GM19193 (cell line): ENCODE results near the gene LRIG3.

ENCODE experiments used
- POLR2A ChIP-seq: IDR thresholded peaks from 4 replicates; pipeline ENCODE4 v1.6.1; 2011; ENCODE audit not compliant: insufficient read depth, insufficient read length; ENCODE audit errors: extremely low read depth

LRIG3 gene

DNA sequence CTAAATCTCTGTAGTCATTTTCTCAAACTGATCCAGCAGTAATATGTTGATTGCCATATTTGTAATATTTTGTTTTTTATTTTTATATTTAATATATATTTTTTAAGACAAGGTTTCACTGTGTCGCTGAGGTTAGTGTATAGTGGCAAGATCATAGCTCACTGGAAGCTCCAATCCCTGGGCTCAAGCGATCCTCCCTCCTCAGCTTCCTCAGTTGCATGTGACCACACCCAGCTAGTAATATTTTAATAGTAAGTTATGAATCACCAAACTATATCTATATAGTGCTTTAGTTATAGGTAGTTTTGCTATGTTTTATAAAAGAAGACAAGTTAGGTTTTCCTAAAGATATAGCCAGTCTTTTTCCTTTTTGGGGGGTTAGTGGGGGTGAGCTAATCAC is 22.0 kb upstream of the LRIG3 start:
- no peak for TF ChIP-seq POLR2A

DNA sequence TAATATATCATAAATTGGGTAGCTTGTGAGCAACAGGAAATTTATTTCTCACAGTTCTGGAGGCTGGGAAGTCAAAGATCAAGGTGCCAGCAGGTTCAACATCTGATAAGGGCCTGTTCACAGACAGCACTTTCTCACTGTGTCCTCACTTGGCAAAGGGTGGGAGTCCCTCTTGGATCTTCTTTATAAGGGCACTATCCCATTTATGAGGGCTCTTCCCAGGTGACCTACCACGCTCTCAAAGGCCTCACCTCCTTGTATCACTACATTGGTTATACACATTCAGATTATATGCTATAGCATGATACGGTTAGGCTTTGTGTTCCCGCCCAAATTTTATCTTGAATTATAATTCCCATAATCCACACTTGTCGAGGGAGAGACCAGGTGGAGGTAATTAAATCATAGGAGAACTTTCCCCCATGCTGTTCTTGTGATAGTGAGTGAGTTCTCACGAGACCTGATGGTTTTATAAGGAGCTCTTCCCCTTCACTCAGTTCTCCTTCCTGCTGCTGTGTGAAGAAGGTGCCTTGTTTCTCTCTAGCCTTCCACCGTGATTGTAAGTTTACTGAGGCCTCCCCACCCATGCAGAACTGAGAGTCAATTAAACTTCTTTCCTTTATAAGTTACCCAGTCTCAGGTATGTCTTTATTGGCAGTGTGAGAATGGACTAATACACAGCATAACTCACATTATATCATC is 19.2 kb upstream of the LRIG3 start:
- no peak for TF ChIP-seq POLR2A

DNA sequence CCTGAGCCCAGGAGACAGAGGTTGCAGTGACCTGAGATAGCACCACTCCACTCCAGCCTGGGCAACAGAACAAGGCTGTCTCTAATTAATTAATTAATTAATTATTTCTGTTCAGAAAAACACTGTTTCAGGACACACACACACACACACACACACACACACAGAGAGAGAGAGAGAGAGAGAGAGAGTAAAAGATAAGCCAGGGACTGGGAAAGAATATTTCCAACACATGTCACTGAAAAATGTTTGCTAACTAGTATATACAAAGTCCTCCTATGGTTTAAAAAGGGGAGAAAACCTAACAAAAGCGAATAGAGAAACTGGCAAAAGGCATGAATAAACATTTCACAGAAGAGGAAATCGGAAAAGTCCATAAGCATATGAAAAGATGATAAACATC is 18.1 kb upstream of the LRIG3 start:
- TF ChIP-seq POLR2A = no peak

DNA sequence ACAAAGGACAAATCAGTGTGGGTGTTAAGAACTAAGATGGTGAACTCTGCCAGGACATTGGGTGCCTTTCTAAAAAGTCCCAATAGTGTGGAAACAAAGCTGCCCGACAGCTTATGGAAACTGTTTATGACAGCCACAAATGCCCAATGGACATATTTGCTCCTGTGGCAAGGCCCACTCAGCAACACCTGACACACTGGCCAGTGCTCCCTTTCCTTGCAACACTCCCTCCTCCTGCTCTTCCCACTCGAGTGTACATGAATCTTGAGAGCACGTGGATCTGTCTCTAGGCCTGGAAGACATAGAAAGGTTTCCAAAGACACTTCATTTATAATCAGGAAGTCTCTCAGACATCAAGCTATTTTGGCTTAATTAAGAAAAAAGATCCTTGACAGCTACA is 14.2 kb upstream of the LRIG3 start:
- no peak for TF ChIP-seq POLR2A

DNA sequence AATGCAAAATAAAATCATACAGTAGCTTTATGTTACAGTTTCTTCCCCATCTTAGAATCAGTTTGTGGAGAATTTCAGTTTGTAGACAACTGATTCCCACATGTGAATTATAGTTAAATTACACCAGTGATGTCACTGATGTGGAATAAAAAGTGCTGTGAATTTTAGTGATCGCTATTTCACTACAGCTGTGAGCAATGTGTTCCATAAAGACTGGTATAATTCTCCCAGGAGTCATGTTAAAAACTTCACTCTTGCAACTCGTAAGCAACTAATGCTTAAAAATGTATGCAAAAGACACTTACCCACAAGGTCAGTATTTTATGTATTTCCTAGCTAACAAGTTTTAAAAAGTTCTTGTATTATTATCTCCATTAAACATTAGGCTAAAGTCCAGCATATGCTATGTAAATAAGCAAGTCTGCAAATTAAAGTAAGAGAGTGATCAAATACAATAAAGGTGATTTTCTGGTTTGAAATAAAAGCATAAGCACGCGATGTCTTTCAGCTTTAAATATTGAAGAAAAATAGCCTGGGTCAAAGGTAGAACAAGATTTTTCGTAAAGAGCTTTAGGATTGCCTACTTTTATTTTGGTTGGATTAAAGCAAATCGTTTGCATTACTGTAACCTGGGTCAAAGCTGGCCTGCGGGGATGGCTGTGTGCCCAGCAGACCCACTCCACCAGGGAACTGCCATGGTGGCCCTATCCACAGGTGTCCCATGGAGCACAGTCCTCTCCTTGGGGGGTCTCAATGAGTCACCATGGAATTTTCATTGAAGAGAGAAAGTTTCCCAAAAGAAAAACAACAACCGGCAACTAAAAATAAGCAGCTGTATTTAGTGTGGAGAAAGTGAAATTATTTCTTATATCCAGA is 12.7 kb upstream of the LRIG3 start:
- TF ChIP-seq POLR2A = no peak

DNA sequence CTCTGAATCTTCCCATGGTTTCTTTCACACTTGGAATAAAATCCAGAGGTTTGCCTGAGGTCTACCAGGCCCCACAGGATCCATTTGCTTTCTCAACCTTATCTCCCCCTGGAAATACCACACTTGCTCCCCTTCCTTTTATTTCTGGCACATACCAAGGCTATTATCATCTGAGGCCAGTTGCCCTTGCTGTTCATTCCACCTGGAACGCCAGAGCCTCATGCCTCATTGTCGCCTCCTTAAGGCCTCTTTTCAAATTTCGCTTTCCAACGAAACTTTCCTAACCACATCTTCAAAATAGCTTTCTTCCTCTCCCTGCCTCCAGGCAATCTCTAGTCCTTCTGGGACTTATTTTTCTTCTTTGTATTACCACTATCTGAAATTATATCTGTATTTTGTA is 11.2 kb upstream of the LRIG3 start:
- no peak for TF ChIP-seq POLR2A

DNA sequence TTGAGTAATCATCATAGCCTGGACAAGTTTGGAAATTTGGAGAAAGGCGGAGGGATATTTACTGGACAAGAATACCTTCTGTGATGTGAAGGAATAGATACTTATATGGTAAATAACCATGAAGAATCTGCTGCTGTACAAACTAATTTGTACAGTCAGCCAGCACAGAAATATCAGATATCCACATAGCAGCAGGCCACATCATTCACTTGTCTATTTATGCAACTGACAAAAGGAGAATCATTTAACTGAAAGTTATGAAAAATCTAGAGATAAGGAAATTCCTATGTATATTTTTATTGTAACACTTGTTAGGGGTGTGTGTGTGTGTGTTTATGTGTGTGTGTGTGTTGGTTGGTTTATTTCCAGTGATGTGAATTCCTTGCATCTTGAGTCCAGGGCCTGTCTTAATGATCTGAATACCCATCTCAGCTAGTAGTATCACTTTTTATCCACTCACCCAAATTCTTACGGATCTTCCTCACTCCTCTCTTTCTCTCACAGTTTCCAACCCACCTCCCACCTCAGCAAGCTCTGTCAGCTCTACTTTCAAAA is 10.5 kb upstream of the LRIG3 start:
- TF ChIP-seq POLR2A = no peak

DNA sequence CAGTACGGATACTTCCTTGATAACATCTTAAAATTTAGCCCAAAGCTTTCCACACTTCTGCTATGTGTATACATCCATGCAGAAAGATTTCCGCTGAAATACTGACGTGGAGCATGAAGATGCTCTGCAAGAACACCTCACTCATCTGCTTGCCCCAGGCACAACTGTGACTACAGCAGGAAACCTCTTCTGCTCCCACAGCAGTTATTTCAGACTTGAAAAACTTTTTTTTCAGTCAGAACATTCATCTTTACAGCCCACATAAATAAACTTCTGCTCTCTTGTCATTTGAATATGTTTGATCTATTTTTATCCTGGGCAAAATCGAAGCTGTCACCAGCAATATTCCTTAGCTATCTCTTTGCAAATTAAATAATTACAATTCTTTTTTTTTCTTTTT is 6.8 kb upstream of the LRIG3 start:
- no peak for TF ChIP-seq POLR2A

DNA sequence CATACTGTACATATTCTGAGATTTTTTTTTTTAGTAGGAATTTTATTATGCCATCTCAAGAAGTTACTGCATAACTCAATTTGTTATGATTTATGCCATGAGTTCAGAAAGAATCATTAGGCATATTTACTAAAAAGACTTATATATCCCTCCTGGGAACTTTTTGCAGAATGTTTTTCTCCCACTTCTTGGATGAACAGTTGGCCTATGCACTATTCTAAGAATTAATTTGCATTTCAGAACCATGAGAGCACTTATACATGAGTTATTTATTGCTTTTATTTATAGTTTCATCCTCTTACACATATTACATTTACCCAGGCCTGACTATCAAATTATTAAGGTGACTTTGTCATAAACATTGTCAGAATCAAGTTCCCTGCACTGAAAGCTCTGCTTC is 6.3 kb upstream of the LRIG3 start:
- TF ChIP-seq POLR2A = no peak

DNA sequence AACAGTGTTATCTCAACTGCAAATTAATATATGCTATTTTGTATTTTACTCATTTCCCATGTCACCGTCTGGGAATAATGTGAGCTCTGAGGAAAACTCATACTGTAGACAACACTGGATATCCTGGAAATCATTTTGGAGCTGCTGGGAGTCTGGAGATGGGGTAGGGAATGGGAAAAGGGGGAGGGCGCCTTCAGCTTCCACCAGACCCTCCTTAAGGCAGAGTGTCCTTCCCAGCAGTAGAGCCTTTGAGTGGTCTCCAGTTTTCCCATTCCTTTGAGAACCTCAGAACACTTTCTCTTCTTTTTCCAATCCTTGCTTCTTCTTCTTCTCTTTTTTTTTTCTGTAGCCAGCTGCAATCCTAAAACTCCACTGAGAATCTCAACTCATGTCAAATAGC is 5.4 kb upstream of the LRIG3 start:
- TF ChIP-seq POLR2A = no peak

DNA sequence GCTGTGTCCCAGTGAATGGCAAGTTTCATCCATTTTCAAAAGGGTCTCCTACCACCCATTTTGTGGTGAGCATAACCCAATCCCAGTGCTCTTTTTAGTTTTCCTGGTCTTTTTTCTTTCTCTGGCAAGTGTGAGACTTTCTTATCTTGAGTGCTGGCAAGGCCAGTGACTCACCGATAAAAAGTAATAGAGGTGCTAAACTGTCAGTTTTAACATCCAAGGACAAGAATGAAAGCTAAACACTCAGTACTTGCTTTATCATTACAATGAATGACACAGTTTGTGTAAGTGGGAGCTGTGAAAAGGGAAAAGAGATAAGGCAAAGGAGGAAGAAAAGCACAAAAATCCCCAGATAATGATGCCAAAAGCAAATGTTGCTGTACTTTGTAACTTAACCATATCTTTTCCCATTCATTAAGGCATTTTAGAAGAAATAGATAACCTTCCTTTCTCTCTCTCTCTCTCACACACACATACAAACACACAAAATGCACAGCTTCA is 4.9 kb upstream of the LRIG3 start:
- TF ChIP-seq POLR2A = no peak

DNA sequence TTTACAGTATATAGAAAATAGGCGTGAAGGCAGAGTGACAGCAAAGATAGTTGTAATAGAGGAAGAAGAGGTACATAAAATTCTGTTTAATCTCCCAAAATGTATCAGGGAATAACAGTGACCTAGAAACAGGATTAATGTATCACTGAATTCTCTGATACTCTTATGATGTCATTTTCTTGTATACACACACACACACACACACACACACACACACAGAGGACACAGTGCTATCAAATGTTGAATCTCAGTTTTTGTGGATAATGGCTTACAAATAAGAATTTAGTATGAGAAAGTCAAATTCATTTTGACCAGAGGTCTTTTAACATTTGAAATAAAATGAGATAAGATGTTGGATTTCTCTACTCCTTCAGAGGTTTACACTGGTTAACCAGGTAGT is 4.3 kb upstream of the LRIG3 start:
- TF ChIP-seq POLR2A = no peak

DNA sequence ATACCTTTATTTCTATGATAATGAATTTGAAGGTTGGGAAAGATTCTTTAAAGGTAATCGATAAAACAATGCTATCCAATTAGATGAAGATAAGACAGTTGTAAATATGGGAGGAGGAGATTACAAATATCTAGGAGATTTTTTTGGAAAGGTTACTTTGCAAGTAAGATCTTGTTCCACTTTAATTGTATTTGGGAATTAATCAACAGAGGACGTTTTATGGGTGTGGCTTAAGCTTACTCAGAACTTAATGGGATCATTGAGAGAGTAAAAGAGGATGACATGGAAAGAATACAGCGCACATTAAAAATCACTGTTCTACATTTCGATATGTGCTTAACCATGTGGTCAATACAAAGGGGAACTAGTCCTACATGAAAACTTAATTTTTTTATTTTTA is 3.5 kb upstream of the LRIG3 start:
- TF ChIP-seq POLR2A = no peak

DNA sequence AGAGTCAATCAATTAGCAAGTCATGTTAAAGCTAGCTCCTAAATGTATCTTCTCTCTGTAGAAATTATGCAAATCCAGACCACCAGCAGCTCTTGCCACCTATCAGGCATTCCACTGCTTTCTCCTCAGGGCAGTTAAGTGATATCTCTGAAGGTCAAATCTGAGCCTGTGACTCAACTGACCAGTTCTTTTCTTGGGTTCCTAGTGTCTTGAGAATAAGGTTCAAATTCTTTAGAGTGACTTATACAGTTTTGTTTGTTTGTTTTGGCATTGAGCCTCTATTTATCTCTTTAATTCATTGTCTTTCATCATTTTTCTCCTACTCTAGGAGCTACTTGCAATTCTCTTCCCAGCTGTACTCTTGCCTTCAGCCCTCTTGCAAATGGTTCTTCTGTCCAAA is 2.5 kb upstream of the LRIG3 start:
- no peak for TF ChIP-seq POLR2A

DNA sequence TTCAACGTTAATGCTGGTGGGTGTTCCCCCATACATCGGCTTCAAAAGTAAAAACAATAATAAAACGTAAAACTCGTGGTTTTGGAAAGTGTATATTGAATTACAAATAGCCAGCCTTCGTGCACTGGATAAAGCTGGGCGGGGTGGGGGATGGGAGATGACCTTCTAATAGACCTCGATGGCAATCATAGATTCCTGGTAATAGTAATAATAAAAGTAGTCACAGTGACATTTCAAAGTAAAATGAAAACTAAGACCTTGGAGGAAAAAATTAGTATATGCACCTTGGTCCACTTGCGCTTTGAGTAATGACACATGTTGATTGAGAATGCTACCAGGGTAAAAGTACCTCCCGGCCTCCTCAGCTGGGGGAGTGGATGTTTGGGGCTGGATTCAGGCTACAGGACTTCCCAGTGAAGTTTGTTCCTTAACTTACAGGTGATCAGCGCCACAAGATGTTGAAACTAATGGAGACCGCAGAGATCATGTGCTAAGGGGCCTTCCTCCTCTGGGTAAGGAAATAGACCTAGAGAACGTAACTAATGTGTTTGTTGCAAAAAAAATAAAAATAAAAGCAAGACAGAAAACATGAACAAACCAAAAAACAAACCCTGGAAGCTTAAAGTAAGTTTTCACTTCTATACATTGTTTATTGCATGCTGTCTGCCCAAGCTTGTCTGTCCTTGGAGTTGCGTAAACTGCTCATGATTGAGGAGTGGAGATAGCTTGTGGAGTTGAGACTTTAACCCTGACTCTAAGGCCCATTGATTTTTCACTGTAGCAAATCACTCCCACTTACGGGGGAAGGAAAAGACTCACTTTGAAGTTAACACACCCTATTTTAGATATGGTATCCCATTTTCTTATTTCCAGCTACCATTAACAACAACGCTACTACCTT is 907 bp upstream of the LRIG3 start:
- no peak for TF ChIP-seq POLR2A

DNA sequence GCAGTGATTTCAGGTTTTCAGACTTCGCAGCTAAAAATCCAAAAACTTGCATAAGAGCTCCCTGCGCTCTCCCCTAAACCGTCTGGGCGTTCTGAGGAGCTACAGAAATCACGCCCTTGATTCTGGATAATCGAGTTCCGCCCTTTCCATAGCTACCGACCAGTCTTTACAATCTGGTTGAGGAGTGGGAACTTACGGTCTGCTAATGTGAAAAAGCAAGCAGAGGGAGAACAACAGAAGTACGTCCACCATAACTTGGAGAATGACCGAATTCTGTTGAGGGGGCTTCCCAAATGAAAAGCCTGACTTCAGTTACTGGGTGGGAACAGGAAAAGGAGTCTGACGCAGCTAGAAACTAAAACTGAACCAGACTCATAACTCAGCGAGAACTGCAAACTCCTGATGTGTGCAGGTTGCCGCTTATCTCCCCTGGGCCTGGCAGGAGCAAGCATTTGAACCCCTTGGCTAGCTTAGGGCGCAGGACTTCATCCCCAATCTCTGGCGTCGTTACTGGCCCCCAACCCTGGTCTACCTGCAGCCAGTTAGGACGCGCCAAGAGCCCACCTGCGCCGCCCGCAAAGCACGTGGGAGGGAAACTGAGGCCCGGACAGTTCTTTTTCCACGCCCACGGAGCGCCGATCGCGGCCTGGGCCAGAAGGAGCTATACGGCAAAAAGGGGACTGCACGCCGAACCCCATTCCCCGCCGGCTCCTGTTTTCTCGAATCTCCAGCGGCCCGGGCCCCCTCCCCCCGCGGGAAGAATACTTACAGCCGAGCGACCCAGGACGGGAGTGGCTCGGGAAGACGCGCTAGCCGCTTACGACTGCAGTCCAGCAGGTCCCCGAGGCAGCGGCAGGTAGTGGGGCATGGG is 838 bp downstream of the LRIG3 start:
- TF ChIP-seq POLR2A = no peak
